T-helper 22 cell (primary cell): ENCODE measurements around the gene AIP.

Source experiments
- DNase-seq: peaks from one replicate; pipeline ENCODE4 v3.0.0-alpha.2; 2020; ENCODE audit warnings: low read depth

AIP gene

DNA sequence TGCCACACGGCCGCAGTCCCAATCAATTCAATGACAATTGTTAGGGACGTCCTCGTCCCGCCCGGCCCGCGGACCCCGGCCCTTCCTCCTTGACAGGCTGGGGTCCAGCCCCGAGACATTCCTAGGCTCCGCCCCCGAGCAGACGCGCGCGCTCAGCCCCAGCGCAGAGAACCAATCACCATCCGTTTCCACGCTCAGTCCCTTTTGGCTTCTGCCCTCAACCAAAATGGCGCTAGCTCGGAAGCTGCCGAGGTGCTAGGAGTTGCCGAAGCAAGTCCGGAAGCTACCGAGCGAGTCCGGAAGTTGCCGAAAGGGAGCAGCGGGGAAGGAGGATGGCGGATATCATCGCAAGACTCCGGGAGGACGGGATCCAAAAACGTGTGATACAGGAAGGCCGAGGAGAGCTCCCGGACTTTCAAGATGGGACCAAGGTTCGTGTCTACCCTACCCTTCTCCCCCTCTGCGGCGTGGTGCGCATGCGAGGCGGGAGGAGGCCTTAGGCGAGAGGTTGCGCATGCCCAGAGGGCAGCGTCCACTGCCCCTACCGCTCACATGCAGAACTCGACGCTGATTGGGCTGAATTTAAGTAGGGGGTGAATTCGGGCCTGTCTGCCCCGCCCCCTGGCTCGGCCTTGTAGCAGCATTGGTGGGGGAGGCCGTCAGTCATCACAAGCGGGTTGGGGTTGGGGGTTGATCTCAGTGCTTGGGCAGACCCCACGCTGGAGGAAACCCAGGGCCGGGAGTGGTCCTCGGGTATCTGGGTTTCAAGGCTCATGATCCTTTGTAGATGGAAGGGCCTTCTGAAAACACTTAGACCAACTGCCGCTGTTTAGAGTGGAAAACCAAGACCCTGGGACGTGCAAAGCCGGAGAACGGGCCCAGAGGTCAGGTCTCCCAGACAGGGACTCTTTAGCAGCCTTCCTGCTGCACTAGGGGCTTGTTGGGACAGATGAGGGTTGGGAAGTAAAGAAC, at the start of gene AIP:
TSS of gene AIP (plus strand) at position 200 of the 972 bp plus-strand sequence. CDS start at position 333, 133 bp downstream.
- DNase-seq = peak; percentile 95

DNA sequence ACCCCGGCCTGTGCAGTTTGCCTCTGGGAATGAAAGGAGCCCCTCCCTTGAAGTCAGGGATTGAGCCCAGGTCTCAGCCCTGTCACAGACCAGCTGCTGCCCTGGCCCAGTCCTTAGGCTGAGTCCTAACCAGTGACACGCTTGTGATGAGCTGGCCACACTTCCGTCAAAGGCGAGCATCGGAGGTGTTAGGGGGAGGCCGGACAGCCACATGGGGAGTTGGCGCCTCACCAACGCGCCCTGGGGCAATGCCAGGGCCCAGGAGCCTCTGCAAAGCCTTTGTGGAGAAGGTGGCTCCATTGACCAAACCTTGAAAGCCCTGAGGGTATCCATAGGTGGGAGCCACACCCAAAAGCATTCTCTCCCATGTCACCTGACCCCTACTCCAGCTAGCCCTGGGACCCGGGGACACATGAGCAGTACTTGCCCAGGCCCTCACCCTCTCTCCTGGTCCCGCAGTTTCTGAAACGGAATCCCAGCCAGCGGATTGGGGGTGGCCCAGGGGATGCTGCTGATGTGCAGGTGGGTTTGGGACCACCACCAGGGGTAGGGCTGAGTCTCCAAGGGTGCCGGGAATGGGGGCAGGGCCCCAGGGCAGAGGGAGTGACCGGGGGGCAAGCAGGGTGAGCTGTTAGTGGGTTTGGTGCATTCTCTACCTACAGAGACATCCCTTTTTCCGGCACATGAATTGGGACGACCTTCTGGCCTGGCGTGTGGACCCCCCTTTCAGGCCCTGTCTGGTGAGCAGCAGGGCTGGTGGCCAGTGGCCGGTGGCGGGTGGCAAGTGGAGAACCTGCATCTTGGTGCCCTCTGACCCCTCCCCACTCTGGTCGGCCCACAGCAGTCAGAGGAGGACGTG, 49.1 kb upstream of the AIP start:
- no peak for DNase-seq

GRCh38 chr11:67434395-67434881, 48.4 kb upstream of the AIP start:
- DNase-seq = no peak

GRCh38 chr11:67435031-67435726, 47.6 kb upstream of the AIP start:
- DNase-seq = no peak

GRCh38 chr11:67435727-67436458, 46.9 kb upstream of the AIP start:
- no peak for DNase-seq

GRCh38 chr11:67436459-67437081, 46.3 kb upstream of the AIP start:
- DNase-seq = no peak

GRCh38 chr11:67437082-67437808, 45.6 kb upstream of the AIP start, which contains the start of gene PTPRCAP:
Gene PTPRCAP, minus strand, starts transcription at chr11:67437682. Its CDS starts 63 bp downstream, at chr11:67437619.
- DNase-seq = peak; percentile 77

DNA sequence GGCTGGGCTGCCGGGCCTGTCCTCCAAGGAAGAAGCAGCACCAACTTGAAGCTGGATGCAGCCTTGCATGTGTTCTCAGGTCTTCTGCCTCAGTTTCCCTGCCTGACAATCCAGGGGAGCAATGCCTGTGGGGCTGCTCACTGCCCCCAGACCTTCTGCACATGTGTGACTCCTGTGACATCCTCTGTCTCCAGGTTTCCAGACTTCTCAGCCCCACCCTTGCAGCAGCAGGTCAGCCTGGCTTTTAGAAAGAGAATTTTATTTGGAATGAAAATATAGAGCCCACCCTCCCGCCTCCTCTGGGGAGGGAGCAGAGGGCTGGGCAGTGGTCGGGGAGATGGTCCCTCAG, 45.0 kb upstream of the AIP start:
- DNase-seq = no peak

GRCh38 chr11:67438158-67438902, 44.5 kb upstream of the AIP start:
- peak; percentile 66 for DNase-seq

DNA sequence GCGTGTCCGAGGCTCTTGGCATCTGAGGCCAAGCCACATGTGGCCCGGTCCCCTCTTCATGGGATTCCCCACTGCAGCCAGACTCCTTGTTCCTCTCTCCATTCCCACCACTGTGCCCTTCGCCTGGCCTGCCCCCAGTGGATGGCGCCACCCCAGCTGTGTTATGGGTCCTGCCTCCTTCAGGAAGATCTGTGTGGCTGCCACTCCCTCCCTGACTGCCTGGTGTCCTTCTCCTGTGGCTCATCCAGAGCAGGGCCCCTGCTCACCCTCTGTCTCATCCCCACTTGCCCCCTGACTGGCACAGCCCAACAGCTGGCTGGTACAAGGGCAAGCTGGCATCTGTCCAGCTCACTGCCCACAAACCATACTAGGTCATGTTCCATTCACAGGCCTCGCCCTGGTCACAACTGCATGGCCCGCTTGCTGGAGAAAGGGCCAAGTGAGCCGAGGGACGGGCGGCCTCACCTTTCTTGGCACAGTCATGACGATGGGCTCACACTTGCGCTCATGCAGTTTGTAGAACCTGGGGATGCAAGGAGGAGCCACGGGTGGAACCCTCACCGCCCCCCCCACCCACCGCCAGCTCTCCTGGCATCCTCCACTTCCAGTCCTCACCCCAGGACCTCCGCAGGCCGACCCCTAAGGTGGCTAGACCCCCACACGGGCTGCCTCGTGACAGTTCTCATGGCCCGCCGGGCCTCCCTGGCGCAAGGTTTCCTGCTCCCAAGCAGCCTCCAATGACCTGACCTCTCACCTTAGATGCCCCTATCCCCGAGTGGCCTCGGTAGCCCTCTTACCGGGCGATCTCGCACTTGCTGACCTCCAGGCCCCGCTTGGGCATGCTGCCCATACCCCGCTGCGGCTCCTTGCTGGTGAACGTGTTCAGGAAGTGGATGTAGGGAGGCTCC, 43.3 kb upstream of the AIP start:
- DNase-seq = no peak

DNA sequence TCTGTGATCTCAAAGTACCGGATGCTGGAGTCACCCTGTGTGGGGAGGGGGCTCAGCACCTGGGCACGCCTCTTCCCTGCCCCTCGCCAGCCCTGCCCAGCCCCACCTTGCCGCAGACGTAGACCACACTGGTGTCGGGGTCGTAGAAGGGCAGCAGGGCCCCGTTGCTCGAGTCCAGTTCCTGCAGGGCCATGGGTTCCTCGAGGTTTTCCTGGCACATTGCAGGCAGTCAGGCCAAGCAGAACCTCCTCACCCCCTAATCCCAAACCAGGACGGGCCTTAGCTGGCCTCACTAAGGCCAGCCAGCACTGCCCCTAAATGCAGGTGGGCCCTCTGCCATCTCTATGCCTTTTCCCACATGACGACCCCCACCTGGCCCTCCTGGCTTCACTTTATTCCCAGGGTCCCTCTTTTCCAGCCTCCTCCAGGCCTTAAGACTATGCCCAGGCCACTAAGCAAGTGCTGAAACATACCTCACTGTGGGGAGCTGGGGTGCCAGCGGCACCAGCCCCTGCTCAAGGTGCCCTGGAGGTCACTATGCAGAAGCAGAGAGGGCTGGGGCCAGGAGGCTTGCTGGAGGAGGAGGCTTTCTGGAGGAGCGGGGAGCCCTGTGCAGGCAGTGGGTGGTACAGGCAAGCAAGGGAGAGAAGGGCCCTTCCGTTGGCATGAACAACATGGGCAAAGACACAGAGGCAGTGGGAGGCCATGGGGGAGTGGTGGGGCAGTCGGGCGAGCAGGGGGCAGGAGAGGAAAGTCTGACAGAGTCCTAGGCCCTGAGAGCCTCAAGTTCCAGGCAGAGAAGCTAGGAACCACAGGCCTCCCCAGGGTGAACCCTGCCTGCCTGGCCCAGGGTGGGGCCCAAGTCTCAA, 42.4 kb upstream of the AIP start:
- no peak for DNase-seq

DNA sequence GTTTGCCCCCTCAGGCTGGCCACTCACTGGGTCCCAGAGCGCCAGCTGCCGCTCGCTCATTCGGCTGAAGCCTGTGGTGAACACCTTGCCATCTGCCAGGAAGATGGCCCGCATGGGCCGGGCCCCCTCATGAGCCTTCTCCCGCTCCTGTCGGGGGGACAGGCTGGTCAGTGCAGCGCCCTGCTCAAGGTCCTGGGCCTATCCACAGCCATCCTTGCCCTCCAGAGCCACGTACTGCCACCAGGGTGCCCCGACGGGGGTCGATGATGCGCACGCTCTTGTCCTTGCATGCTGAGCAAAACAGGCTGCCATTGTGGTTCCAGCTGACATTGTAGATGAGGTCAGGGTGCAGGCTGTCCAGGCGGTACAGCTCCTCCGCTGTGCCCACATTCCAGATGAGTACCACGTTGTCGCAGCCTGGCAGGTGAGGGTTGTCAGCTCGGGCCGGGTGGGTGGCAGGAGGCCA, 41.7 kb upstream of the AIP start:
- no peak for DNase-seq

- no peak for DNase-seq
Measured at GRCh38 chr11:67441731-67442351, 41.0 kb upstream of the AIP start.

DNA sequence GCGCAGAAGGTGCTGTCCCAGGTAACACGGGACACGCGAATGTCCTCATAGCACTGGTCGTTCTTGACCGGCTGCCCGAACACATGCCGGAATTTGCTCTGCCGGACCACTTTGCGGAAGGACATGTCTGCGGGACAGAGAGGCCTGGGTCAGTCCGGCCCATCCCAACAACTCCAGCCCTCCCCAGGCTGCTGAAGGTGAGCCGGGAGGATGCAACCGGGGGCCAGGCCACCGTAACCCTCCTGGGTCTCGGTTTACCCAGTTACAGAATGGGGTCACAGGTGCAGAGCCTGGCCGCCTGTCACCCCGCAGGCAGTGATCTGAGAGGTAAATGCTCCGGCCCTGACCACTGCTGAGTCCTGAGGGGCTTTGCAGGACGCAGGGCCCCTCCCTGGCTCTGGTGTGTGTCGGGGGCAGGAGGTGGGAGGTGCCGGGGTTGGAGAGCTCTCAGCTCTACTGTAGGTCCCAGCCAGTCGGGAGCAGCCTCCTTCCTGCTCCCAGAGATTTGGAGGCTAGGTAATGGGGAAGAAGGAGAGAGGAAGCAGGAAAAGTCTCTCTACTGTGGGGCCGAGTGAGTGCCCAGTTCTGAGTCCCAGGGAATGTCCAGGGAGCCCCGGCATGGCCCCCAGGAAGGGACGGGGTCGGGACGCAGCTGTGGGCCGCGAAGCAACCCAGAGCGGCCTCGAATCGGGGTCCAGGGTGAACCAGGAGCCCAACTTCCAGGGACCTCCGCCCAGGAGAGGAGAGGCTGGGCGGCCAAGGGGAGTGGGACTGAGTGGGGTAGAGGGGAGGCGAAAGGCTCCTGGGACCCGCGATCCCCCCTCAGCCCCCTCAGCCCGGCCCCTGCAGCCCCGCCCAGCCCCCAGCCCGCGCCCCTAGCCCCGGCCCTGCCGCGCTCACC, 40.1 kb upstream of the AIP start:
- no peak for DNase-seq

- no peak for DNase-seq
Measured at GRCh38 chr11:67445515-67445914, 37.3 kb upstream of the AIP start.

- DNase-seq = no peak
Measured at GRCh38 chr11:67448220-67448609, 34.6 kb upstream of the AIP start.
